ENCODE data around the gene PTCD3.

Gene PTCD3

GRCh38 chr2:86140969-86141392 is 34.9 kb downstream of the PTCD3 start:
- Histone ChIP-seq H3K9me2 (replicated peaks; ENCODE audit: low read depth, low read length) (no peaks in the 10 kb centered on the region), H3K9ac (ENCODE audit: low read depth, low read length, poor library complexity, severe bottlenecking) (no peak overlapping the region), H4K20me1 (ENCODE audit: insufficient read depth, low read length, poor library complexity, severe bottlenecking) (no peaks in the 10 kb centered on the region), H3K4me1 (ENCODE audit: insufficient read depth, low read length, poor library complexity, severe bottlenecking) (no peaks in the 10 kb centered on the region), H3K27me3 (ENCODE audit: insufficient read depth, low read length, poor library complexity, severe bottlenecking) (no peaks in the 10 kb centered on the region), H3K79me2 (ENCODE audit: insufficient read depth, low read length) (no peaks in the 10 kb centered on the region), H3K4me3 (ENCODE audit: low read length, poor library complexity, severe bottlenecking) (no peak overlapping the region), H3K4me2 (ENCODE audit: low read depth, low read length, poor library complexity, severe bottlenecking) (no peak overlapping the region), H3K36me3 (ENCODE audit: insufficient read depth, low read length) (peaks cover 89% of the 10 kb centered on the region), H3F3A (ENCODE audit: low read depth) (no peaks in the 10 kb centered on the region), H2AFZ (ENCODE audit: low read length) (no peak overlapping the region), H3K9me3 (ENCODE audit: insufficient read depth, low read depth, low read length) (no peaks in the 10 kb centered on the region)
- TF ChIP-seq EZH2phosphoT487 (IDR thresholded peaks at IDR 0.05; ENCODE audit: borderline replicate concordance) = no peak
- TF ChIP-seq, protein P1, sequence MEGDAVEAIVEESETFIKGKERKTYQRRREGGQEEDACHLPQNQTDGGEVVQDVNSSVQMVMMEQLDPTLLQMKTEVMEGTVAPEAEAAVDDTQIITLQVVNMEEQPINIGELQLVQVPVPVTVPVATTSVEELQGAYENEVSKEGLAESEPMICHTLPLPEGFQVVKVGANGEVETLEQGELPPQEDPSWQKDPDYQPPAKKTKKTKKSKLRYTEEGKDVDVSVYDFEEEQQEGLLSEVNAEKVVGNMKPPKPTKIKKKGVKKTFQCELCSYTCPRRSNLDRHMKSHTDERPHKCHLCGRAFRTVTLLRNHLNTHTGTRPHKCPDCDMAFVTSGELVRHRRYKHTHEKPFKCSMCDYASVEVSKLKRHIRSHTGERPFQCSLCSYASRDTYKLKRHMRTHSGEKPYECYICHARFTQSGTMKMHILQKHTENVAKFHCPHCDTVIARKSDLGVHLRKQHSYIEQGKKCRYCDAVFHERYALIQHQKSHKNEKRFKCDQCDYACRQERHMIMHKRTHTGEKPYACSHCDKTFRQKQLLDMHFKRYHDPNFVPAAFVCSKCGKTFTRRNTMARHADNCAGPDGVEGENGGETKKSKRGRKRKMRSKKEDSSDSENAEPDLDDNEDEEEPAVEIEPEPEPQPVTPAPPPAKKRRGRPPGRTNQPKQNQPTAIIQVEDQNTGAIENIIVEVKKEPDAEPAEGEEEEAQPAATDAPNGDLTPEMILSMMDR (conservative IDR thresholded peaks at IDR 0.05; ENCODE audit: low read length) = no peak

GRCh38 chr2:86142436-86143257 is 36.6 kb downstream of the PTCD3 start:
- H3K9me3 ChIP-seq (ENCODE audit: insufficient read depth, low read depth, low read length) = no peaks in the 10 kb centered on the region

DNA sequence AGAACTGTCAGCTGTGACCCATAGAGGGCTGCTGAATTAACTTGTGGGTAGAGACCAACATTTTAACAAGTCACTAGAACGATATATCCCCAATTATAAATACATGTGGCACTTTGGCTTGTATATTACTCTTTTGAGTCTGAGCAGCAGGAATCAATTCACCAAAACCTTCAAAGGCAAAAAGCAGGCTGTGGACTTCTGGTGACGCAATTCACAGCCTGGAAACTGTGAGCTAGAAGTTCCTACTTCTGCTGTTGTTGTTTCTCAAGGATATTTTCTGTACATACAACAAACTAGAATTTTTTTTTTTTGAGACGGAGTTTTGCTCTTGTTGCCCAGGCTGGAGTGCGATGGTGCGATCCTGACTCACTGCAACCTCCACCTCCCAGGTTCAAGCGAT is 37.3 kb downstream of the PTCD3 start:
- no peak overlapping the region for H2AFZ ChIP-seq (ENCODE audit: low read length)
- peaks cover 89% of the 10 kb centered on the region for H3K36me3 ChIP-seq (ENCODE audit: insufficient read depth, low read length)
- 0 out of 2 replicates have a peak, but pooled peaks cover 7% of the 10 kb centered on the region for H3F3A ChIP-seq (ENCODE audit: low read depth)
- H3K4me2 ChIP-seq (ENCODE audit: low read depth, low read length, poor library complexity, severe bottlenecking) = no peak overlapping the region
- no peaks in the 10 kb centered on the region for H3K27me3 ChIP-seq (ENCODE audit: insufficient read depth, low read length, poor library complexity, severe bottlenecking)
- H4K20me1 ChIP-seq (ENCODE audit: insufficient read depth, low read length, poor library complexity, severe bottlenecking) = no peaks in the 10 kb centered on the region
- no peaks in the 10 kb centered on the region for H3K9me3 ChIP-seq (ENCODE audit: insufficient read depth, low read depth, low read length)
- H3K4me1 ChIP-seq (ENCODE audit: insufficient read depth, low read length, poor library complexity, severe bottlenecking) = peaks cover 2% of the 10 kb centered on the region
- no peaks in the 10 kb centered on the region for H3K9me2 ChIP-seq (replicated peaks; ENCODE audit: low read depth, low read length)
- no peak overlapping the region for H3K9ac ChIP-seq (ENCODE audit: low read depth, low read length, poor library complexity, severe bottlenecking)
- no peak overlapping the region for H3K4me3 ChIP-seq (ENCODE audit: low read length, poor library complexity, severe bottlenecking)
- H3K79me2 ChIP-seq (ENCODE audit: insufficient read depth, low read length) = no peaks in the 10 kb centered on the region
- TF ChIP-seq EZH2phosphoT487 (IDR thresholded peaks at IDR 0.05; ENCODE audit: borderline replicate concordance) = no peak
- TF ChIP-seq, protein P1 (conservative IDR thresholded peaks at IDR 0.05; ENCODE audit: low read length) = no peak

More at GRCh38 chr2:86142436-86143257, 36.6 kb downstream of the PTCD3 start:
- TF ChIP-seq, protein P1 (conservative IDR thresholded peaks at IDR 0.05; ENCODE audit: low read length) = no peak
- no peak for TF ChIP-seq EZH2phosphoT487 (IDR thresholded peaks at IDR 0.05; ENCODE audit: borderline replicate concordance)
- no peak overlapping the region for H3K4me2 ChIP-seq (ENCODE audit: low read depth, low read length, poor library complexity, severe bottlenecking)
- no peaks in the 10 kb centered on the region for H3K79me2 ChIP-seq (ENCODE audit: insufficient read depth, low read length)
- H3K27me3 ChIP-seq (ENCODE audit: insufficient read depth, low read length, poor library complexity, severe bottlenecking) = no peaks in the 10 kb centered on the region
- H4K20me1 ChIP-seq (ENCODE audit: insufficient read depth, low read length, poor library complexity, severe bottlenecking) = no peaks in the 10 kb centered on the region
- H3K36me3 ChIP-seq (ENCODE audit: insufficient read depth, low read length) = peaks cover 89% of the 10 kb centered on the region
- H3K4me3 ChIP-seq (ENCODE audit: low read length, poor library complexity, severe bottlenecking) = no peak overlapping the region
- no peak overlapping the region for H2AFZ ChIP-seq (ENCODE audit: low read length)
- no peaks in the 10 kb centered on the region for H3K9me2 ChIP-seq (replicated peaks; ENCODE audit: low read depth, low read length)
- H3K4me1 ChIP-seq (ENCODE audit: insufficient read depth, low read length, poor library complexity, severe bottlenecking) = no peaks in the 10 kb centered on the region
- no peak overlapping the region for H3K9ac ChIP-seq (ENCODE audit: low read depth, low read length, poor library complexity, severe bottlenecking)
- H3F3A ChIP-seq (ENCODE audit: low read depth) = 0 out of 2 replicates have a peak, but pooled peaks cover 3% of the 10 kb centered on the region

All from Loucy (cell line).